ENCODE measurements around the gene TIGD4.

The TIGD4 gene

DNA sequence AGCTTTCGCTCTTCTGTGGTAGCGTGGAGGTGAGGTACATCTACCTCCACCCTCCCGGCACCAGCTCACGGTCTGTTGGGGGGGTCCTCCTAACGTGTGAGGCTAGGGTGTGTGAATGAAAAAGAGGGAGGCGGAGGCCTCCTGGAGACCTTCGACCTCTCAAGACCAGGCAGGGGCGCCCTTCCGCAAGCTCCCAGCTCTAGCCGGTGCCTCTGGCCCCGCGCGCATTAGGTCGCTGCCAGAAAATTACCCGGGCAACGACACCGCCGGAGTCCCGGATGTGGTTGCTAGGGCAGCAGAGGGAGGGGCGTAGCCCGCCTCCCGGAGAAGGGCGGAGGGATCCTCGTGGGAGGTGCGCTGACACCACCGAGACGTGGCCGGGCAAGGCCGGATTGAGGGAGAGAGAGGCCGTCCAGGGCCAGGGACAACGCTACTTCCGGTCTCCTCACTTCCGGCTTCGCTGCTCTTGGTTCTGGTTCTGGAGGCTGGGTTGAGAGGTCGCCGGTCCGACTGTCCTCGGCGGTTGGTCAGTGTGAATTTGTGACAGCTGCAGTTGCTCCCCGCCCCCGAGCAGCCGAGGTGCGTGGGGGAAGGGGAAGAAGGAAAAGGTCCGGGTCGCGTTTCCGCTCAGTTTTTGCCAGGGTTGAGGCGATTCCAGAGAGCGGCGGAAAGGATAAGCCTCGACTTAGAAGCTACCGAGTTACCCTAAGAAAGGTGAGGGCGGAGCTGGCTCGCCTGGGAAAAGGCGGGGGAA lies at the start of gene TIGD4, which contains the start of gene ARFIP1:
TSS of gene TIGD4 (minus strand) at position 218 of the 754 bp plus-strand sequence. CDS start 8,726 bp downstream, outside the sequence.
TSS of gene ARFIP1 (plus strand) at position 442 of the 754 bp plus-strand sequence. CDS start 49,680 bp downstream, outside the sequence.
- peak; percentile 96 for DNase-seq (ENCODE audit: low read depth)

DNA sequence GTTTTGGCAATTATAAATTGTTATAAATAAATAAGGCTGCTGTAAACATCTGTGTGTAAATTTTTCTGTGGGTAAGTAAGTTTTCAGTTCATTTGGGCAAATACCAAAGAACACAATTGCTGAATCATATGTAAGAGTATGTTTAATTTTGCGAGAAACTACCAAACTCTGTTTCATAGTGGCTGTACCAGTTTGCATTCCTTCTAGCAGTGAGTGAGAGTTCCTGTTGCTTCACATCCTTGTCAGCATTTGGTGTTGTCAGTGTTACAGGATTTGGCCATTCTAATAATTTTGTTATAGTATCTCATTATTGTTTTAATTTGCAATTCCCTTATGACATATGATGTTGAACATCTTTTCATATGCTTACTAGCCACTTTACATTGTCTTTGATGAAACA lies 48.6 kb upstream of the TIGD4 start:
- DNase-seq (ENCODE audit: low read depth), result no peak

DNA sequence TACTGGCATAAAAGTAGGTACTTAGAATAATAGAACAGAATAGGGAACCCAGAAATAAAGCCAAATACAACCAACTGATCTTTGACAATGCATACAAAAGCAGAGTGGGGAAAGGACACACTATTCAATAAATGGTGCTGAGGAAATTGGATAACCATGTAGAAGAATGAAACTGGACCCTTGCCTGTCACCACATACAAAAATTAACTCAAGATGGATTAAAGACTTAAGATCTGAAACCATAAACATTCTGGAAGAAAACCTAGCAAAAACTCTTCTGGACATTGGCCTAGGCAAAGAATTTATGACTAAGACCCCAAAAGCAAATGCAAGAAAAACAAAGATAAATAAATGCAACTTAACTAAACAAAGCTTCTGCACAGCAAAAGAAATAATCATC lies 45.8 kb upstream of the TIGD4 start:
- no peak for DNase-seq (ENCODE audit: low read depth)

DNA sequence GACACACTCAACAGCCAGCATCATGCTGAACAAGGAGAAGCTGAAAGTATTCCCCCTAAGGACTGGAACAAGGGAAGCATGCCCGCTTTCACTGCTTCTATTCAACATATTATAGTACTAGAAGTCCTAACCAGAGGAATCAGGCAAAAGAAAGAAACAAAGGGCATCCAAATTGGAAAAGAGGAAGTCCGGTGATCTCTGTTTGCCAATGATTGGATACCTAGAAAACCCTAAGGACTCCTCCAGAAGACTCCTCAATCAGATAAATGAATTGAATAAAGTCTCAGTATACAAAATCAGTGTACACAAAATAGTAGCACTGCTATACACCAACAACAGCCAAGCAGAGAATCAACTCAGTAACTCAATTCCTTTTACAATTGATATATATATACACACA lies 45.0 kb upstream of the TIGD4 start:
- DNase-seq (ENCODE audit: low read depth), result no peak

DNA sequence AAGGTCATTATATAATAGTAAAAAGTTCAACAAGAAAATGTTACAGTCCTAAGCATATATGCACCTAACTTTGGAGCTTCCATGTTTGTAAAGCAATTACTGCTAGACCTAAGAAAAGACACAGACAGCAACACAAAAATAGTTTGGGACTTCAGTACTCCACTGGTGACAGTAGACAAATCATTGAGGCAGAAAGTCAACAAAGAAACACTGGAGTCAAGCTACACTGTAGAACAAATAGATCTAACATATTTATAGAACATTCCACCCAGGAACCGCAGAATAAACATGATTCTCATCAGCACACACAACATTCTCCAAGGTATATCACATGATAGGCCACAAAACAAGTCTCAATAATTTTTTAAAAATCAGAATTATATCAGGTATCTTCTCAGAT lies 42.8 kb upstream of the TIGD4 start:
- no peak for DNase-seq (ENCODE audit: low read depth)

- no peak for DNase-seq (ENCODE audit: low read depth)
Observed at GRCh38 chr4:152820073-152820472, 40.5 kb upstream of the TIGD4 start.

GRCh38 chr4:152819026-152819645 lies 39.6 kb upstream of the TIGD4 start:
- DNase-seq (ENCODE audit: low read depth), result no peak

GRCh38 chr4:152817331-152817730 lies 37.8 kb upstream of the TIGD4 start:
- DNase-seq (ENCODE audit: low read depth), result no peak

DNA sequence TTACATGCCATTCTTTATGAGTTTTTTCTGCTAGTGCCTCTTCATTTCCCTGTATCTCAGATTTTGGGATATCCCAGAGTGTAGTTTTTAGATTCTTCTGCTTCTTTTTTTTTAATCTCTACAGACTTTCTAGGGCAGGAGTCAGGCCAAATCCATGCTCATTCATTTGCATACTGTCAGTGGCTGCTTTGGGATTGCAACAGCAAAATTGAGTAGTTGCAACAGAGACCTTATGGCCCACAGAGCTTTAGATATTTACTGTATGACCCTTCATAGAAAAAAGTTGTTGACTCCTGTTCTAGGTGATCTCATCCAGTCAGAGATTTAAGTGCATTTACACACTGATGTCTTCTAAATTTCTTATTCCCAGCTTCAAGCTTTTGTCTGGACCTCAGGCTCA lies 35.5 kb upstream of the TIGD4 start:
- DNase-seq (ENCODE audit: low read depth), result no peak

GRCh38 chr4:152810715-152811287 lies 31.3 kb upstream of the TIGD4 start:
- no peak for DNase-seq (ENCODE audit: low read depth)

DNA sequence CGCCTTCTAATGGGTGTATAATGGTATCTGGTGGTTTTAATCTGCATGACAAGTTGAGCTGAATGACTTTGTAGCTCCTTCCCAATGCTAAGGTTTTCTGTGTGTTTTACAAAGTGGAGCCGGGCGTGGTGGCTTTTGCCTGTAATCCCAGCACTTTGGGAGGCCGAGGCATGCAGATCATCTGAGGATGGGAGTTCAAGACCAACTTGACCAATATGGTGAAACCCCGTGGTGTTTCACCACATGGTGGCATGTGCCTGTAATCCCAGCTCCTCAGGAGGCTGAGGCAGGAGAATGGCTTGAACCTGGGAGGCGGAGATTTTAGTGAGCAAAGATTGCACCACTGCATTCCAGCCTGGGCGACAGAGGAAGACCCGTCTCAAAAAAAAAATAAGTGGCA lies 29.1 kb upstream of the TIGD4 start:
- DNase-seq (ENCODE audit: low read depth), result no peak

DNA sequence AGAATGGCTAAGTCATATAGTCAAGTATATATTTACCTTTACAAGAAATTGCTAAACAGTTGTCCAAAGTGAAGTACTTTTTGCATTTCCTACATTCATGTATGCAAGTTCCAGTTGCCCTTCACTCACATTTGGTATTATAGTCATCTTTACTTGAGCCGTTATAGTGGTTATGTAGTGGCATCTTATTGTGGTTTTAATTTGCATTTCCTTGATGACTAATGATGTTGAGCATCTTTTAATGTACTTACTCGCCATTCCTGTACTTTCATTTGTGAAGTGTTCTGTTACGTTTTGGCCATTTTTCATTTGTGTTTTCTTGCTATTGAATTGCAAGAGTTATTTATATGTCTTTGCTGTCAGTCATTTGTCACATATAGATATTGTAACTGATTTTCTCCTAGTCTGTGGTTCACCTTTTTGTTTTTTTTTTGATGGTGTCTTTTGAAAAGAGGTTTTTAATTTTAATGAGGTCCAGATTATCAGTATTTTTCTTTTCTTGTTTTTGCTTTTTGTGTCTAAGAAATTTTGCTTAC lies 27.8 kb upstream of the TIGD4 start:
- DNase-seq (ENCODE audit: low read depth), result no peak

DNA sequence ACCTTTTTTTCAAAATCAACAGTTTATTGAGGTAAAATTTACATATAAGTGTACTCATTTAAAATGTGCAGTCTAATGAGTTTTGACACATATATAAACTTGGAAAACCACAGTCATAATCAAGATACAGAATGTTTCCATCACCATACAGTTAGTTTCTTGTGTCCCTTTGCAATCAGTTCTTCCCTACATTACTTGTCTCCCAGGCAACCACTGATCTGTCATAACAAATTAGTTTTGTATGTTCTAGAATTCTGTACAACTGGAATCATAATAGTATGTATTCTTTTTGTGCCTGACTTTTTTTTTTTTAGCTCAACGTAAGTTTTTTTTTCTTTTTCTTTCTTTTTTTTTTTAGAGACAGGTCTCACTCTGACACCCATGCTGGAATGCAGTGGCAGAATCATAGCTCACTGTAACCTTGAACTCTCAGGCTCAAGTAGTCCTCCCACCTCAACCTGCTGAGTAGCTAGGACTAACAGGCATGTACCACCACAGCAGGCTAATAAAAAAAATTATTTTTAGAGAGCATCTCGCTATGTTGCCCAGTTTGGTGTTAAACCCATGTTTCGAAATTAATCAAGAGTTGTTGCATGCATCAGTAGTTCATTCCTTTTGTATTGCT lies 27.1 kb upstream of the TIGD4 start:
- DNase-seq (ENCODE audit: low read depth), result no peak

DNA sequence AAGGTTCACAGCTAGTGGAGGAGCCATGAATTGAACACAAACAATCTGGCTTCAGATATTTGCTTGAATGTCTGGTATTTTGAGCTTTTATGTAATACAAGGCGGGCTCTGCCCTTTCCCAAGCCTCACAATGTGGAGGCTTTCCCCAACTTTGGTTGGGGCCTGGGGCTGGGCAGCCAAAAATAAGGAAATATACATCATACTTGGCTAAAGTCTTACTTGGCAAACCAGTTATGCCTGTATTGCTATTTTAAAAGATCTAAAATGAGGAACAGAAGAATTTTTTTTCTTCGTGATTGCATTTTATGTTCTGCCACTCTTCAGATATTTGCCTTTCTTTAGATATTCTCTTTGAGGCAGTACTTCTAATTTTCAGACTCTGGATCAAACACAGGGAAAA lies 26.3 kb upstream of the TIGD4 start:
- no peak for DNase-seq (ENCODE audit: low read depth)

DNA sequence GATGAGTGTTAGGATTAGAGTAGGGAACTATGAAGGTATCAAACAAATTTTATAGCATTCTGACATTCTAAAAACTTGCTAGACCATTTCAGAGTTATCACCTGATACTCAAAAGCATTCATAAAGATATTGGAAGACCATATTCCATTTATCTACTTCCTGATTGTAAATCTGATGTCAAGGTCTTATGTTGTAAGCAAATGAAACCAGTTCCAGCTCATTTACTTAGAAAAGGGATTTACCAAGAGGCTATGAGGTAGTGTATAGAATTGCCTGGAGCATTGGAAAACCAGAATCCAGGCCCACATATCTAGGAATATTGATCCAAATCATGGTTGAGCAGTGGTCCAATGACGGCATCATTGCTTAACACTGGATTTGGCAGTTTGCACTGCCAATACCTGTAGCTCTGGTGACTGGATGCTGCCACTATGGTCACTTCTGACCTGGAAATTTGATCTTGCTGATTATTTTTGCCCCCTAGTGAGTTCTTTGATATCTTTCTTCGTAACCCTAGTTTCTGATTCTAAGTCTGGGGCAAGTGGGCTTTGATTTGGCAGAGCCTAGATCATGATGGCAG lies 25.6 kb upstream of the TIGD4 start:
- DNase-seq (ENCODE audit: low read depth), result no peak

DNA sequence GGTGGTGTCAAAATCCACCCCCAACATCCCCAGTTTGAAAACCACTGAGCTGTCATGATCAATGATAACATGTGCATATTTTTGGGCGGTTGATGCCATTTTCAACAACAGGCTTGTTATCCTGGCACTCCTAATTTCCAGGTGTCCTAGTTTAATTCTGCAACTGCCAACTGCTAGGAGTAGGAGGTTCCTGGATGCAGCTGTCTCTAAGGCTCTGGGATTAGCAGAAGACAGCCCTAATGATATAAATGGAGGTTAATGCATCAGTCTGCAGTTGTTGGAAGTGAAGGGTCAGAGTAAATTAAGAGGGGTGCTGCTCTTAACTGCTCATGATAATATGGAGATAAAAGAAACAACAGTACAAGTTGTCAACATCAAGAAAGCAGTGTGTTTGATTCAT lies 24.0 kb upstream of the TIGD4 start:
- DNase-seq (ENCODE audit: low read depth), result no peak

DNA sequence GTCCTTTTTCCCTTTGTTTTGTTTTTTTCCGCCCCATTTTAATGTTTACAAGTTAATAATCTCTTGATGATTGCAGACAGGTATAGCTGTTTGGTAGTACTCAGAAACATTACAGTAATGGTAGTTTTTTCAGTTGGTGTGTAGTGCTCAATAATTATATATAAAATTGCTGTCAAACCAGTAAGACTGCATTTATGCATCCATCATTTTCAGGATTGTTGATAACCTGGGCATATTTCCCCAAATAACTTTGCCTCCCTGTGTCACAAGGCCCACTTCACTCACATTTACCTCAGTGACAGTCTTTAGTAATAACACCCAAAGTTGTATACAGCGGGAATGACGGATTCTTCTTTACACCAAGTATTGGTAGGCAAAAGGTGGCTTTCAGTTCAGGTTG lies 16.4 kb upstream of the TIGD4 start:
- DNase-seq (ENCODE audit: low read depth), result no peak

DNA sequence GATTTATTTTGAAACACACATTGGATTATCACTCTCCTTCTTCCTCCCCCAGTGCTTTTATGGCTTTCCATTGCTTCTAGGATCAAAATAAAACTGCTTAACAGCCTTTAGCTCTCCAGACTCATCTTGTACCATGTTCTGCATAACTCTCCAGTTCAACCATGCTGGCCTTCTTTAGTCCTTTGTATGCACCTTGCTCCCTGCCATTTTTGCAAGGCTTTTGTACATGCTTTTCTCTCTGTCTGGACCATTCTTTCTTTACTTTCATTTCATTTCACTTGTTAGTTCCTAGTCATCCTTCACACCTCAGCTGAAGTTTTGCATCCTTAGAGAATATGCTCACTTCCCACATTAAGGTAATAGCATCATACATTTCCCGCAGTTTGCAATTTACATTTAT lies 7.1 kb upstream of the TIGD4 start:
- no peak for DNase-seq (ENCODE audit: low read depth)

DNA sequence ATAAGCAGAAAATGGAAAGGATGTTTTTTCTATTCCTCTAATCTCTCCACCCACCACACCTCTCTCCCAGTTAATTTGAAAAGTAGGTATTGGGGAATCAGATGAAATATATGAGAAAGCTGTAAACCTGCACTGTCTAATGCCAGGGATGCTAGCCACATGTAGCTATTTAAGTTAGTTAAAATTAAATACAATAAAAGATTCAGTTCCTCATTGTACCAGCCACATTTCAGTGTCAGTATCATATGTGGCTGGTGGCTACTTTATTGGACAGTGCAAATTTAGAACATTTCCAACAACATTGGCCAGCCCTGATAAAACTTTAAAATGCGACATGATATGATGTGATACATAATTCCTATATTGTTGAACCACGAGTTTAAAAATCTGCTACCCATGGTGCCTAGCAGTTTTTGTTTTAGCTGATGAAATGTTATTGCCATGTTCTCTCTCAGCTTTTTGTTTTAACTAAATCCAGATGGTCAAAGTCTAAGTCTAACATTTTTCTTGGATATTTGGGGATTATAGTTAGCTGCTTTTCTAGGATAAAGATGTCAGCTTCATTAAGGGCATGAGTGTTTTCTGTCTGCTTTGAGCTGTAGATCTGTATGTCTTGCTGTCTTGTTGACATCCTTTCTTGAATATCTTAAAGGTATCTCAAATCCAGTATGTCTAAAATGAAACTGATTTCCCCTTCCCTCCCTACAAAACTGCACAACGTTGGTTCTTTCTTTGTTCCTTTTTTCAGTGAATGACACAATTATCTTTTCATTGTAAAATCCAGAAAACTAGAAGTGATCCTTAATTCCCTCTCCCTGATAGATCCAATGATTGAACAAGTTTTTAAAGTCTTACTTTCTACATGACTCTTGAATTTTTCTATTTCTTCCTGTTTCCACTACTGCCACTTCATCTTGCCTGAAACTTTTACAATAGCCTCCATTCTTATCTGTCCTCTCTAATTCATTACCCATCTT lies 6.4 kb upstream of the TIGD4 start:
- DNase-seq (ENCODE audit: low read depth), result no peak

DNA sequence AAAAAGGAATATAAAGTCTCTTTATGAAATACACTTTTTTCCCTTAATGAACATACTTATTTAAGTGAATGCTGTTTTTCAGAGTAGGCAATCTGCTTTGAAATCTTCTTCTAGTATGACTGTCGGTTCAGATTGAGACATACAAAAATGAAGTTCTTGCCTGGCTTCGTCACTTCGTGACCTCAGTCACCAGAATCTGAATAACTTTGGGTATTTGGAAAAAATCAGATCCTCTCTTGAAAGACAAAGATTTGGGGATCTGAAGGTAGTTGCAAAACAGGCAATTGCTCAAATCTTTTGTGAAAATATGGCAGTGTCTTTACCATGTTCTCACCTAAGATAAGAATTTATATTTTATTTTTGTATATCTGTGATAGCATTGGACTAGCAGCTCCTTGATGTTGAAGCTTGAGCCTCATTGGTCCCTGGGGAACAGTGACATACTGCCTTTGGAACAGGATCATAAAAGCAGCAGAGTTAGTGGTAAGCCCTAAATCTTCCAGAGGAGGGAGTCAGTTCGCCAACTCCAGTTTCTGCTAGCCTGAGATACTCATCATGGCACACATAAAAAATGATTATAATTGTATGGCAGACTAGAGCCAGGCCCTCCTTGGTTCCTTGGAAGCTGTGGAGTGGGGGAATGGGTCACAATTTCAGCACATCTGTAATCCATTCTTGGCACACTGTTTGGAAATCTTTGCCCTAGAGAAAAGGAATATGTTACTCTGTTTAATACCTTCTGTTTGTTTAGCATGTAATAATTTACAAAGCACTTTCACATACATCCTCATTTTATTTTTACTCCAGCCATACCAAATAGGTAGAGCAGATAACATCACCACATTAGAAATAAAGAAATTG lies 5.2 kb upstream of the TIGD4 start:
- peak; percentile 63 for DNase-seq (ENCODE audit: low read depth)

Data from stromal cell of bone marrow (primary cell).